CD4-positive, alpha-beta T cell treated with Interleukin-2 at 100 ng/mL for 4 hours (primary cell): ENCODE results near the gene DNAH2.

Source experiments
- DNase-seq: peaks from one replicate; pipeline ENCODE4 v3.0.0-alpha.2; 2020; ENCODE audit warnings: low spot score

Gene DNAH2

DNA sequence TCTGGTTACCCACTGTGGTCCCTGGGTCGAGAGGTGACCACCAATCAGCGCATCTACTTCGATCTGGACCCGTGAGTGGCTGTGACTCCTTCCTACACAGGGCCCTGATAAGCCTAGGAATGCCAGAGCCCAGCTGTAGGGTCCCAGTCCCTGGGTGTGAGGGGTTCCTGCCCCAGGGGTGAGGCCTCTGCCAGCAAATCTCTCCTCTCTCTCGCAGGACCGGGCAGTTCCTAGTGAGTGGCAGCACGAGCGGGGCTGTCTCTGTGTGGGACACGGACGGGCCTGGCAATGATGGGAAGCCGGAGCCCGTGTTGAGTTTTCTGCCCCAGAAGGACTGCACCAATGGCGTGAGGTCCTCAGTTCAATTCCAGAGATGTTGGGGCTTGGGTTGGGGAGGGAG lies 14.8 kb upstream of the DNAH2 start:
- no peak for DNase-seq

DNA sequence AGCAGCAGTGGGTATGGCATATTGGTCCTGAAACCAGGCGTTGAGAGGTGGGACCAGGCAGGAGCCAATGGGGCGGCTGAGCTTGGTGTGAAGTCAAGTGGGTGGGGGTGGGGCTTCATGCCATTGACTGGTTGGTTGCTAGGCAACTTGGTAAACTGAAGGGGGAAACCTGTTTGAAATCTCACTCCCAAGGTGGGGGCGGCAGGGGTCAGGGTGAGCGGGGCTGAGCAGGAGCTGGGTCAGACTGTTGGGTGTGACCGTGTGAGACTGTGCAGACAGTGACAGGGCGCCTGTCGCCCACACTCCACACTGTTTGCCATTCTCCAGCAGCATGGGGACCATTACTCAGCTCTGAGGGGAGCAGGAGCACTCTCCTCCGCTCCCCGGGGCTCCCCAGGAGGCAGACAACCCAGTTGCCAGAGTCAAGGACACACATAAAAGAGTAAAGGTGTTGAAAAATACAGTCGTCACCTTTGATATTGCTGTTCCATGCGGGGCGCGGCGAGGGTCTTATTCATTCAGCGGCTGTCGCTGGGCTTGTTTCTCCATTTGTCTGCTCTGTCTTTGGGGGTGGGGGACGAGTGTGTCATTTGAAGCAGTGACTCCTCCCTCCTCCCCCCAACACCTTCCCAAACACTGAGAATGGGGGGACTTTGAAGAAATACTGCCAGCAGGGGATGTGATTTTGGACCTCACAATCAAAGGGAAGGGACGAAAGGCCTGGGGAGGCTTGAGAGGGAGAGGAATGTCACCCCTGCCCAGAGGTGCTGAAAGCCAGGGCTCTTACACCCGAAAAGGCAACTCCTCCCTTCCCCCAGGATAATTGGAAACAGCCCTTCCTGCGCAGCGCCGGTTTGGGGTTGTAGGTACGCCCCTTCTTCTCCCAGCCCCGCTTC lies 13.7 kb upstream of the DNAH2 start:
- DNase-seq: no peak

DNA sequence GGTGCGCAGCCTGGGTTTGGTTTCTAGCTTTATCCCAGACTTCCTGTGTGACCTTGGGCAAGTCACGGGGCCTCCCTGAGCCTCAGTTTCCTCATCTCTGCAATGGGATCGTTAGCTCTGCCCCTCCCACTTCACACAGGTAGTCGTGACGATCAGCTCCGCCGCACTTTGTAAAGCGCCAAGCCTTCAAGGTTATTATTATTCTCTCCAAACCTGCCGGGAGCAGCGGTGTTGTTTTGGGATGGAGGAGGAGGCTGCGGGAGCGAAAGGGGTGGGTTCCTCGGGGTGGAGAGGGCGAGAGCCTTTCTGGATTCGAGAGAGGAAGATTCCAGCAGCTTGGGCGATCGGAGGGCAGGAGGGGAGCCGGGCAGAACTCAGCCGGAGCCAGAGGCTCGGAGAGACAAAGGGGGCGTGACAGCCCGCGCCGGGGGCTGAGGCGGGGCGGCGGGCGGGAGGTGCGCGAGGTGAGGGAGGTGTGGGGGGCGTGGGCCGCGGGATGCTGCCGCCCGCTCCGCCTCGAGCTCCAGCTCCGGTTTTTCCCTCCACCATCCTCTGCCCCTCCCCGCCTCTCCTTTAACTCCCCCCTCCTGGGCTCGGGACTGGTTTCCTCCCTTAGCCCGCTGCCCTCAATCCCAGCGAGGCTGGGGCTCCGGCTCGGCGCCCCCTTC lies 12.8 kb upstream of the DNAH2 start, which contains the start of gene EFNB3:
TSS of gene EFNB3 (plus strand) at position 602 of the 668 bp plus-strand sequence. CDS start 397 bp downstream, outside the sequence.
- DNase-seq: no peak

DNA sequence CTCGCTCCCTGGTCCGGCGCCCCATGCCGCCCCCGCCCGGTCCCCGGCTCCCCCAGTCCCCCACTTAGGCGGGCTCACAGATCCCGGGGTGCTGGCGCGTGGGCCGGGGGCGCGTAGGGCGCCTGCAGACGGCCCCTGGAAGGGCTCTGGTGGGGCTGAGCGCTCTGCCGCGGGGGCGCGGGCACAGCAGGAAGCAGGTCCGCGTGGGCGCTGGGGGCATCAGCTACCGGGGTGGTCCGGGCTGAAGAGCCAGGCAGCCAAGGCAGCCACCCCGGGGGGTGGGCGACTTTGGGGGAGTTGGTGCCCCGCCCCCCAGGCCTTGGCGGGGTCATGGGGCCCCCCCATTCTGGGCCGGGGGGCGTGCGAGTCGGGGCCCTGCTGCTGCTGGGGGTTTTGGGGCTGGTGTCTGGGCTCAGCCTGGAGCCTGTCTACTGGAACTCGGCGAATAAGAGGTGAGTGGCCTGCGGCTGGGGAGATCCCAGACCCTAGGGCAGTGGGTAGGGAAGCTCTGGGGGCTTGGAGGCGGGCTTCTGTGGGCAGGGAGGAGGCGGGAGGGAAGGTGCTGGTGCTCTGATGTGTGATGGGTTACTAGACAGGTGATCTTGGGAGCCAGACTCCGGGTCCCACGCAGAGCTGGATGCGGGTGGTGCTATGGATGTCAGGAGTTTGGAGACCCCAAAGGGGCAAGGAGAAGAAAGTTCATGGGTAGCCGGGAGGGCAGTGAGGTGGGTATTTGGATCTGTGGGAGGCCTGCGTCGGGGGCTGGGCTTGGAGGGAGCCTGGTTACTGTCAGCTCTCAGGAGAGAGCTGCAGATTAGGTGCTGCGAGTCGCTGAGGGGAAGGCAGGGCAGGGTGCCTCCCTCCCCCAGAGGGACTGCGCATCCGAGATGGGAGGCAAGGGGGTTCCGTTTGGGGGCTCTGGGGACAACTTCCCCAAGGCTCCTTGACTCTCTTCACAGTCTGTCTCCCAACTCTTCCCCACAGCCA lies 12.0 kb upstream of the DNAH2 start:
- DNase-seq: no peak

DNA sequence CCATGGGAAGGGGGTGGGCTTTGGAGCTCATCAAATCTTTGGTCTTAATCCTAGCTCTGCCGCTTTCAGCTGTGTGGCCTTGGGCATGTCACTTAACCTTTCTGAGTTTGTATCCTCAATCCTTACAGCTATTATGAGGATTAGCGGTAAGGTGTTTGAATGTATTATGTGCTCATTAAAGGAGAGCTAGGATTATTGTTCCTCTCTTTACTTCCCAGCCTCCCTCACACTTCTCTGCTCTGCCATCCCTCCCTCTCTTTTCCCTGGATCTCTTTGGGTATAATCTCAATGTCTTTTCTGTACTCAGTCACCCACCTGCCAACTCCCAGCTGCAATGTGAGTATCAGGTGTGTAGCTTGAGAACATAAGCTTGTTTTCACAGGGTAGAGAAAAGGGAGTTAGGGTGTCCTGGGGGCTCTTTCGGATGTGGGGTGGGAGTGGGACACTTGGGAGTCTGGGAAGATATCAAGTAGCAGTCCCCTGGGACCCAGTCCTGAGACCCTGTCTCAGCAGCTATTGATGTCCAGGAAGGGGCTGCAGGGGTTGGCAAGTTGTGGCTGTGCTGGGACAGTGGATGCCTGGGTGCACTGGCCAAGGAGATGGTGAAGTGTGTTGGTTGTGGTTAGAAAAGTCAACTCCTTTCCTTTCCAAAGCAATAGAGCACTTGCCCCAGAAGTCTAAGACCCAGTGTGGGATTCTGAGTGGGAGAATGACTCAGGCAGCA lies 10.8 kb upstream of the DNAH2 start:
- no peak for DNase-seq

DNA sequence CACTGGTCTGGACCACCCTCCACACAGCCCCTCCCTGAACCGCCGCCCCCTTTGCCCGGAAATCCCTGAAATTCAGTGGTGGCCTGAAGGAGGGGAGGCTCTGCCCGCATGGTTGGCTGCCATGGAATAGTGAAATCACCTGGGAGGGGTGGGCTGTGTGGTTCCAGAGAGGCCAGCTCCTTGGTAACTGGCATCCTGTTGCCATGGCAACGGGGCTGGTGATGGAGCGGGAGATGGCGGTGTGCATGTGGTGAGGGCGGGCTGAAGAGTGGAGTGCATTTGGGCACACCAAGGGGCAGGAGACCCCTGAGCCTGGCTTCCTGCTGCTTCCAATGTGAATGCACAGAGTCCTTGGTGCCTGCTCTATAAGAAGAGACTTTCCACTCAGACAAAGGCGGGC lies 10.1 kb upstream of the DNAH2 start:
- no peak for DNase-seq

DNA sequence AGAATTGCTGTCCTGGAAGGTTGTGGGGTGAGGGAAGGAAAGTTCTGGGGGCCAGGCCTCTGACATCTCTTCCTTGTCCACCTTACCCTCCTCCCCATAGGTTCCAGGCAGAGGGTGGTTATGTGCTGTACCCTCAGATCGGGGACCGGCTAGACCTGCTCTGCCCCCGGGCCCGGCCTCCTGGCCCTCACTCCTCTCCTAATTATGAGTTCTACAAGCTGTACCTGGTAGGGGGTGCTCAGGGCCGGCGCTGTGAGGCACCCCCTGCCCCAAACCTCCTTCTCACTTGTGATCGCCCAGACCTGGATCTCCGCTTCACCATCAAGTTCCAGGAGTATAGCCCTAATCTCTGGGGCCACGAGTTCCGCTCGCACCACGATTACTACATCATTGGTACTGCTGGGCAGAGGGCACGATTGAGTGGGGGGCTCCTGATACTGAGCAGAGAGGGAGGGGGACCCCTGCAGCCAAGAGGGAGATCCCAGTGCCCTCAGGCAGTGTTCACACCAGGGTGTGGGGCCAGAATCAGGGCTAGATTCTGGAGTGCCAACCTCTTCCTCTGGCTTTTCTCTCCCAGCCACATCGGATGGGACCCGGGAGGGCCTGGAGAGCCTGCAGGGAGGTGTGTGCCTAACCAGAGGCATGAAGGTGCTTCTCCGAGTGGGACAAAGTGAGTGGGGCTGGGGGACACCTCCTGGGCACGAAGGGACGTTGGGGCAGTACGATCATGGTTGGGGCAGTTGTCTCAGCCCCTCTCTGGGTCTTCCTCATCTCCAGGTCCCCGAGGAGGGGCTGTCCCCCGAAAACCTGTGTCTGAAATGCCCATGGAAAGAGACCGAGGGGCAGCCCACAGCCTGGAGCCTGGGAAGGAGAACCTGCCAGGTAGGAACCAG lies 9.4 kb upstream of the DNAH2 start:
- no peak for DNase-seq

DNA sequence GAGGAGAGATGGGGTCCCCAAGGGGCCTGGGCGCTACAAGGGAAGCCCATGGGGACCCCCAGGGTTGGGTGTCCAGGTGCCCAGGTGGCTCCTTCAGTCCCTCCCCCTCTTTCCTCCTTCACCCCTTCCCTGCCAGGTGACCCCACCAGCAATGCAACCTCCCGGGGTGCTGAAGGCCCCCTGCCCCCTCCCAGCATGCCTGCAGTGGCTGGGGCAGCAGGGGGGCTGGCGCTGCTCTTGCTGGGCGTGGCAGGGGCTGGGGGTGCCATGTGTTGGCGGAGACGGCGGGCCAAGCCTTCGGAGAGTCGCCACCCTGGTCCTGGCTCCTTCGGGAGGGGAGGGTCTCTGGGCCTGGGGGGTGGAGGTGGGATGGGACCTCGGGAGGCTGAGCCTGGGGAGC lies 8.5 kb upstream of the DNAH2 start:
- no peak for DNase-seq

DNA sequence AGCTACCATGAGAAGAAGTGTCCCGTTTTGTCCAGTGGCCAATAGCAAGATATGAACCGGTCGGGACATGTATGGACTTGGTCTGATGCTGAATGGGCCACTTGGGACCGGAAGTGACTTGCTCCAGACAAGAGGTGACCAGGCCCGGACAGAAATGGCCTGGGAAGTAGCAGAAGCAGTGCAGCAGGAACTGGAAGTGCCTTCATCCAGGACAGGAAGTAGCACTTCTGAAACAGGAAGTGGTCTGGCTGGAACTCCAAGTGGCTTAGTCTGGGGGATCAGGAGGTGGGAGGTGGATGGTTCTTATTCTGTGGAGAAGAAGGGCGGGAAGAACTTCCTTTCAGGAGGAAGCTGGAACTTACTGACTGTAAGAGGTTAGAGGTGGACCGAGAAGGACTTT lies 7.2 kb upstream of the DNAH2 start:
- DNase-seq: no peak

DNA sequence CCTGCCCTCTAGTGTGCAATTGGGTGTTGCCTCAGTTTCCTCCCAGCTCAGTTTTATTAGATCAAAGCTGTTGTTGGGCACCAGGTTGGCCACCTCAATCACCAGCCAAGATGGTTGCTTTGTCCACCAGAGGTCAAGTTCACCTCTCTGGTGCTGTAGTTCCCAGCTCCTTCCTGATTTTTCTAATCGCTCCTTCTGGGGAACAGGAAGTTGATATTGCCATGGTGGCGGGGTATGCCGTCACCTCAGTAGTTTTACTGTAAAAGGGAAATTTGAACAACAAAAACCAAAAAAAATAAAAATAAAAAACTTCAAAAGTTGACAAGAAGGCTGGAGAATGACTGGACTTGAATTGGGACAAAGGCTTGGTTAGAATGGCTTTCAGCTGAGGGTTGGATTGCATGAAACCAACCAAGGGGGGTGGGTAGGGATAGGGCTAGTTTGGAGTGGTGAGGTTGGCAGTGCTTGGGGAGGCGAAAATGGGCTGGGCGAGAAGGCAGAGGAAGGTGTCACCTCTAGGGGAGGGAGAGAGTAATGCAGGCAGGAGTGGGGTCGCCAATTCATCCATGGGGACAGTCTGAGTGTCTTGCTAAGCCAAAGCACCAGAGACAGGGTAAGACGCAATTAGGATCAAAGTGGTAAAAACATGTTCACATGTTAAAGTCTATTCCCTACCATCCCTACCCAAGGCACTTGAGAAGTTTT lies 6.3 kb upstream of the DNAH2 start:
- no peak for DNase-seq

DNA sequence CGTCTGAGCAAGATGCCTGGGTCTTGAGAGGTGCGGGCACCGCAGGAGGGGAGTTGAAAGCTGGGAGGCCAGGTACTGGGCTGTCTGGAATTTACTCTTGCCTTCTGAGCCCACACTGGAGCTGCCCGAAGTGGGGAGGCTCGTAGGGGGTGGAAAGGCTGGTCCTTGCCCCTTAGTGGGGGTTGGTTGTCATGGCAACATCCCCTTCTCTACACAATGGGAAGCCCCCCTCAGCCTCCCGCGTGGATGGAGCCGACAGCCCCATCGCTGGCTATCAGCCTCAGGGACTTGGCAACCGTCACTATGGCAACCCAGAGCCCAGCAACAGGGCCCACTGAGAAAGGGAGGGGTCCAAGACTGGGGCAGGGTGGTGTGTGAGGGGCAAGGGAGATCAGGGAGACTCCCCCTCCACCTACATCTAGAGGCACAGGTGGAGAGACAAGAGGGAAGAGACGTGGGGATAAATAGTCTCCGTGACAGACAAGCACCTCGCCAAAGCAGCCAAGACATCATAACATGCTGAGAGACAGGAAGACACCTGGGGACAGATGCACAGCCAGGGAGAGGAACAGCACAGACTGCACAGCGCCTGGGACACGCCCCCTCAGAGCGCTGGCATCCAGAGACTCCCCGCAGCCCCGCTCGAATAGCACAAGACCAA lies 5.3 kb upstream of the DNAH2 start:
- no peak for DNase-seq

DNA sequence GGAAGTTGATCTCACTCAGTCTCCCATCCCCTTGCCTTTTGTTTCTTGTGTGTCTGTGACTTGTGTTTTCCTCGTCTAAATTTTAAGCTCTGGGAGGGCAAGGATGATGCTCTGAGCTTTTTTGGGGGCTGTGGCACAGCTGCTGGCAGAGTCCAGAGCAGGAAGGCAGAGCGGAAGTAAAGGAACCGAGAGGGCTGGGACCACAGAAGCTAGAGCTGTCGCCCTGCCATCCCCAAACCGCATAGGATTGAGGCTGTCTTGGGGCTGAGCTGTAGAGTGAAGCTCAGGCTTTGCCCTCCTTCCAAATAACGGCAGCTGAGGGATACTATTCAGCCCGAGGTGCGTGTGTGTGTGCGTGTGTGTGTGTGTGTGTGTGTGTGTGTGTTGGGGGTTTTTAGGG lies 3.8 kb upstream of the DNAH2 start:
- DNase-seq: no peak

DNA sequence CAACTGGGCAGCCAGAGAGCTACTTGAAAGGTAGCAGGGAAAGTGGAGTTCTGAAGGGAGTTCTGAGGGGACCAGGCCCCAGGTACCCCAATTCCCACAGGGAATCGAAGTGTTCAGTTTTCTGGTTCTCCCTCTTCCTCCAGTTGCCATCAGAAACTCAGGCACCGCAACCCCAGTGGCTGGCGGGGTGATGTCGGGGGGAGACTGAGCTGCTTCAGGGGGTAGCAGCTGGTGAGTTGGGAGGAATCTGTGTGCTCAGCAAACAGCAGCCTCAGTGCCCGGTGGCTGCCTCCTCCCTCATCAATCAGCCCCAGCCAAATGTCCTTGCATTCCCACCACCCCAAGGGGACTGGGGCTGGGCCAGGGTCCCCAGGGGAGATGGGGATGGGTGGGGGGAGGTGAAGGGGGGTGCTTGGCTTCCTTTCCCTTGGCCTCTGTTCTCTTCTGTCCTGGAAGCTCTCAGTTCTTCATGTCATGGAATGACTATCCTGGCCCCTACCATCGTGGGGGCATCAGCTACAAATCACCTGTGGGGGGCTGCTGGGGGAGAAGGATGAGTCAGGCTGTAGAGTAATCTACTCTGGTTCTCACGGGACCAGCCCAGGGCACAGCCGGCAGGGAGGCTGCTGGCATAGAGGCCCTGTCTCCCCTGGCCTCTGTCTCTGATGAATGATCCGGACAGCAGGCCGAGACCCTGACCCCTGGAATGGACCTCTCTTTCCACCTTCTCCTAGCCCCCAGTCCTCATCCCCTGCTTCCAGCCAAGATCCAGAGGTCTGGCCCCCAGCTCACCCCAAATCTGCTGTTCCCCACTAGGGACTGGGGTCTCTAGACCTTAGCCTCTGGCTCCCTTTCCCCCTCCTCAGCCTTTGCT lies 2.6 kb upstream of the DNAH2 start:
- no peak for DNase-seq

DNA sequence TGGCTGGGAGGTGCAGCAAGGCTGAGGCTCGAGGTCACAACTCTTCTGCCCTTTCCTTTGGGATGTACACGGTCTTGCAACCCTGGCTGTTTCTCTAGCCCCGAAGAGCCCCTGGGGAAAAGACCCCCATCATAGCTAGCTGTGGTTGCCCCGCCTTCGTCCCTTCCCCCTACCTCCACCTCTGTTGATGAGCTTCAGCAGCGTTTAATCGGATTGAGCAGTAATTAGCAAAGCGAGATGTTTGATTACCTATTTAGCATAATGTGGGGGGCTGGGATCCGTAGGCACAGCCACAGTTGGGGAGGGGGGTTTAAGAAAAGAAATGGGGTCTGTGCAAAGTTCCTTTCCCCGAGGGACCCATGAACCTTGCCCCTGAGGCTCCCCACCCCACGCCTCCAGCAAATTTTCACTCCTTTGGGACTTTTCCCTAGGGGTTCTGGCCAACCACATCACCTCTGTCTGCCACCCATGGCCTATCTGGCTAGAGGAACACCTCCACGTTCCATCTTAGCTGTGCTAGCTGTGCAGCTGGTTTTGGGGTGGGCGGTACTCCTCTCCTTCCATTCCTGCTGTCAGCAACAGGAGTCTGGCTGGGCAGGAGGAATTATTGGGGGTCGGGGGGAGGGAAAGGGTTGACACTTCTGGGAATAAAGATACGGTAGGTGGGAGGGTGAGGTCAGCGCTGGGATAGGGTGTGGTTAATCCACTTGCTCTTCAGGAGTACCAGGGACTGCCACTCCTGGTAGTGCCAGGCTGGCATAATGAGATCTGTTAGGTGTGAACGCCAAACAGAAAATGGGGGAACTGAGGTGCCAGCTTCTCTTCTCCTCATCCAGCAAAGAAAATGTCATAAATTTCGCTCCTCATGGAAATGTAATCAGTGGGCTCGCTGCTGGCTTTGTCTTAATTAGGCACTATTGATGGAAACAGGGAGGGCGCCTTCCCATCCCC lies 1.3 kb upstream of the DNAH2 start:
- no peak for DNase-seq

DNA sequence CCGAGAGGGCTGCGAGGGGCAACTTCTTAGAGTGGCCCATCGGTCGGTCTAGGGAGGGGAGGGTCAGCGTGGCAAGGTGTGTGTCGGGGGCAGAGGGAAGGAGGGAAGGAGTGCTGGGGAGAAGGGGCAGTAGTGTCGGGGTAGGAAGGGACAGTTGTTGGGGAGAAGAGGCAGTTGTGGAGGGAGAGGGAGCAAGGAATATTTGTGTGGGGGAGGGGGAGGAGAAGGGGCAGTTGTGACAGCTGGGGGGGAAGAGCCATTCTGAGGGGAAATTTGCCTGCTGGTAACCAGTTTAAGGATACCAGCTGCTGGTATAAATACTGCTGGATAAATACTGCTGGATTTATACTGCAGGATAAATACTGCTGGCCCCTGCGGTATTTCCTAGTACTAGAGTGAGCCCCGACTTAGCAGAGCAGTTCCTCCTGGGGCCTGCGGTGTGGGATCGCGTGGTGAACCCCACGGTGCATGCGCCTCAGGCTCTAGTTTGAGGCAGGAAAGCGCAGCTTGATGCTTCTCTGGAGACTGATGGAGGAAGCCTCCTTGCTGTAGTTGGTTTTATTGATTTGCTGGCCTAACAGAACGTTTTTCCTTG lies 309 bp downstream of the DNAH2 start:
- DNase-seq: peak; percentile 7

DNA sequence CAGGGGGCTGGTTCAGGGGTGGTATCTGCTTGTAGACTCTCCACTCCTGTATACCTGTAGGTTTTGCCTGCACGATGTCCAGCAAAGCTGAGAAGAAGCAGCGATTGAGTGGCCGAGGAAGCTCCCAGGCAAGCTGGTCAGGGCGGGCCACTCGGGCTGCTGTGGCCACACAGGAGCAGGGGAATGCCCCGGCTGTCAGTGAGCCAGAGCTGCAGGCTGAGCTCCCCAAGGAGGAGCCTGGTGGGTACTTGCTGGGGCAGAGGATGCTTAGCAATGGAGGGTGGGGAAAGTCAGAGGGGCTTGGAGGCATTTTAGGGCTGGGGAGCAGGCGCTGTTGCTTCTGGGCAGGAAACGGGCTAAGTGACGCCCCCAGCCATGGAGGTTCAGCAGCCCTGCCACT lies 2.1 kb downstream of the DNAH2 start:
- DNase-seq: no peak

DNA sequence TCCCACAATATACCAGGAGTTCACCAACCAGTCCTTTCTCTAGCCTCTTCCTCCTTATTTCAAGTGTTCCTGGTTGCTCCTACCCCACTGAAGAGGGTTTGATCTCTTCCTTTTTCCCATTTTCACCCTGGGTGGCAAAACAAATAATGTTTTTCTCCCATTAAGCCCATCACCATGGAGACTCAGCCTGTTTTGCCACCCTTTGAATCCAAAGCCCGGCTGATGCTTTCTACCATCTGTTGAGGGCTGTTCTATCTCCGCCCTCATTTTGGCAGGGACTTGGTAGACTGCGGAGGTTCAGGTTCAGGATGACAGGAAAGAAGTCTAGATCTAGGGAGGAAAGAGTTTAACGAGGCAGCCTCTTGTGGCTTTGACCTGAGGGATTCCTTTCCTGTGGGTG lies 2.6 kb downstream of the DNAH2 start:
- DNase-seq: no peak
